Neural cell (in vitro differentiated cells): ENCODE results near the gene INPP5E. TPM values are rescaled to one million over a fixed set of nuclear protein-coding genes. Genes with fewer than 3 reads are reported as not detected.

ENCODE experiments used
- H2AFZ ChIP-seq: fragments of 200-600, 300-800 bp; sonication (generic), shearing (Covaris generic); 2 replicates; pipeline ENCODE4 v1.6.0; 2014; ENCODE audit warnings: low read depth, mild to moderate bottlenecking, antibody characterized with exemption, low read length, moderate library complexity
- H3F3A ChIP-seq: fragments of 200-600 bp; shearing (Covaris generic); 2 replicates; pipeline ENCODE4 v1.6.1; 2016; ENCODE audit warnings: mild to moderate bottlenecking, moderate library complexity, mixed read lengths, antibody characterized with exemption, low read length; ENCODE audit not compliant: insufficient read depth, poor library complexity, severe bottlenecking
- H3K27ac ChIP-seq: fragments of 200-600, 300-800 bp; sonication (generic), shearing (Covaris generic); 2 replicates; pipeline ENCODE4 v1.5.1; 2014; ENCODE audit warnings: mild to moderate bottlenecking, low read length, moderate library complexity
- H3K27me3 ChIP-seq: fragments of 300-800, 200-600 bp; sonication (generic), shearing (Covaris generic); 2 replicates; pipeline ENCODE4 v1.6.0; 2014; ENCODE audit warnings: mild to moderate bottlenecking, low read depth, low read length, moderate library complexity; ENCODE audit not compliant: insufficient read depth
- H3K36me3 ChIP-seq: fragments of 300-800, 200-600 bp; sonication (generic), shearing (Covaris generic); 2 replicates; pipeline ENCODE4 v1.5.1; 2014; ENCODE audit warnings: mild to moderate bottlenecking, antibody characterized with exemption, low read length, moderate library complexity; ENCODE audit not compliant: insufficient read depth
- H3K4me2 ChIP-seq: fragments of 300-800, 200-600 bp; sonication (generic), shearing (Covaris generic); 2 replicates; pipeline ENCODE4 v1.6.0; 2014; ENCODE audit warnings: mild to moderate bottlenecking, low read length
- H3K4me3 ChIP-seq: fragments of 300-800, 200-600 bp; sonication (generic), shearing (Covaris generic); 2 replicates; pipeline ENCODE4 v1.5.1; 2014; ENCODE audit warnings: mild to moderate bottlenecking, low read length, moderate library complexity
- H3K79me2 ChIP-seq: fragments of 200-600 bp; shearing (Covaris generic); replicated peaks from 2 replicates; pipeline ENCODE4 v1.6.0; 2014; ENCODE audit warnings: mild to moderate bottlenecking, low read length, moderate library complexity; ENCODE audit not compliant: insufficient read depth
- H3K9ac ChIP-seq: fragments of 300-800, 200-600 bp; sonication (generic), shearing (Covaris generic); 2 replicates; pipeline ENCODE4 v1.6.1; 2016; ENCODE audit warnings: mild to moderate bottlenecking, low read length, mixed read lengths
- H3K9me2 ChIP-seq: fragments of 200-600 bp; shearing (Covaris generic); 2 replicates; pipeline ENCODE4 v1.6.1; 2016; ENCODE audit warnings: mild to moderate bottlenecking, low read length, mixed read lengths; ENCODE audit not compliant: insufficient read depth
- H3K9me3 ChIP-seq: fragments of 200-600, 300-800 bp; sonication (generic), shearing (Covaris generic); 2 replicates; pipeline ENCODE4 v1.6.1; 2016; ENCODE audit warnings: mild to moderate bottlenecking, mixed run types, low read length, moderate library complexity, mixed read lengths
- H4K20me1 ChIP-seq: fragments of 200-600 bp; shearing (Covaris generic); 2 replicates; pipeline ENCODE4 v1.6.1; 2016; ENCODE audit warnings: mild to moderate bottlenecking, mixed run types; ENCODE audit not compliant: insufficient read depth
- CTCF ChIP-seq: fragments of 450-650 bp; IDR thresholded peaks from 2 replicates; pipeline ENCODE4 v1.5.1; 2014; ENCODE audit warnings: antibody characterized with exemption, mild to moderate bottlenecking, moderate library complexity; ENCODE audit not compliant: poor library complexity, severe bottlenecking
- EP300 ChIP-seq: fragments of 450-650 bp; conservative IDR thresholded peaks from 2 replicates; pipeline ENCODE4 v1.6.1; 2014; ENCODE audit warnings: antibody characterized with exemption, mild to moderate bottlenecking, moderate library complexity; ENCODE audit not compliant: poor library complexity, severe bottlenecking
- EZH2 ChIP-seq: fragments of 200-600, 300-800 bp; shearing (Covaris generic), sonication (generic); IDR thresholded peaks from 2 replicates; pipeline ENCODE4 v1.6.1; 2014; ENCODE audit warnings: antibody characterized with exemption, low read length, borderline replicate concordance, mild to moderate bottlenecking; ENCODE audit not compliant: insufficient read depth, poor library complexity, severe bottlenecking
- MXI1 ChIP-seq: fragments of 450-650 bp; conservative IDR thresholded peaks from 2 replicates; pipeline ENCODE4 v1.6.1; 2014; ENCODE audit warnings: antibody characterized with exemption, mild to moderate bottlenecking; ENCODE audit not compliant: poor library complexity, severe bottlenecking
- POLR2AphosphoS5 ChIP-seq: IDR thresholded peaks from 2 replicates; pipeline ENCODE4 v1.6.1; 2012
- RAD21 ChIP-seq: fragments of 450-650 bp; conservative IDR thresholded peaks from 2 replicates; pipeline ENCODE4 v1.6.1; 2014; ENCODE audit warnings: antibody characterized with exemption, mild to moderate bottlenecking, moderate library complexity
- REST ChIP-seq: IDR thresholded peaks from 2 replicates; pipeline ENCODE4 v1.6.1; 2012; ENCODE audit warnings: borderline replicate concordance
- SMC3 ChIP-seq: fragments of 450-650 bp; conservative IDR thresholded peaks from 2 replicates; pipeline ENCODE4 v1.6.1; 2014; ENCODE audit warnings: antibody characterized with exemption, mild to moderate bottlenecking, moderate library complexity; ENCODE audit not compliant: poor library complexity
- TAF1 ChIP-seq: IDR thresholded peaks from 2 replicates; pipeline ENCODE4 v1.6.1; 2012; ENCODE audit warnings: low read depth
- polyA plus RNA-seq: library from polyadenylated mRNA; depleted of rRNA; stranded (reverse); fragments of >200 nt; gene quantifications from 2 replicates; pipeline ENCODE4 v1.2.3, GENCODE V29; 2014

INPP5E gene
- polyA plus RNA-seq, 1 donor from 2014 or later: 17.9 TPM

- Histone ChIP-seq H3K36me3 (no peaks in the 10 kb centered on the region), H3K9me2 (no peaks in the 10 kb centered on the region), H3K4me3 (no peak overlapping the region), H3K4me2 (no peak overlapping the region), H3K27ac (no peak overlapping the region), H3K9me3 (no peaks in the 10 kb centered on the region), H3K9ac (no peak overlapping the region), H3K79me2 (no peaks in the 10 kb centered on the region), H2AFZ (no peak overlapping the region), H3F3A (no peaks in the 10 kb centered on the region), H4K20me1 (no peaks in the 10 kb centered on the region), H3K27me3 (no peaks in the 10 kb centered on the region)
- no peak for TF ChIP-seq SMC3
- TF ChIP-seq EZH2: no peak
- no peak for TF ChIP-seq CTCF
- TF ChIP-seq MXI1: no peak
- no peak for TF ChIP-seq RAD21
- TF ChIP-seq REST: no peak
- TF ChIP-seq TAF1: no peak
- TF ChIP-seq EP300: no peak
- no peak for TF ChIP-seq POLR2AphosphoS5
Observed at GRCh38 chr9:136422876-136423275, 16.8 kb downstream of the INPP5E start.

GRCh38 chr9:136421791-136422190 lies 17.9 kb downstream of the INPP5E start:
- no peak overlapping the region for H3K4me2 ChIP-seq
- no peak overlapping the region for H2AFZ ChIP-seq
- H3F3A ChIP-seq: no peaks in the 10 kb centered on the region
- no peak overlapping the region for H3K27ac ChIP-seq
- no peaks in the 10 kb centered on the region for H3K79me2 ChIP-seq
- H3K9me2 ChIP-seq: no peaks in the 10 kb centered on the region
- H3K36me3 ChIP-seq: no peaks in the 10 kb centered on the region
- no peak for TF ChIP-seq SMC3
- TF ChIP-seq MXI1: no peak
- TF ChIP-seq EZH2: no peak
- TF ChIP-seq TAF1: no peak
- TF ChIP-seq POLR2AphosphoS5: no peak
- TF ChIP-seq CTCF: no peak
- TF ChIP-seq RAD21: no peak
- no peak for TF ChIP-seq EP300
- TF ChIP-seq REST: no peak
- H3K4me3 ChIP-seq: no peak overlapping the region
- no peaks in the 10 kb centered on the region for H4K20me1 ChIP-seq
- H3K27me3 ChIP-seq: no peaks in the 10 kb centered on the region
- H3K9me3 ChIP-seq: no peaks in the 10 kb centered on the region
- H3K9ac ChIP-seq: no peak overlapping the region
